ENCODE data around the gene GYS1.

GRCh38 chr19:48992581-48993174 lies 431 bp downstream of the GYS1 start:
- TF ChIP-seq, protein P1, sequence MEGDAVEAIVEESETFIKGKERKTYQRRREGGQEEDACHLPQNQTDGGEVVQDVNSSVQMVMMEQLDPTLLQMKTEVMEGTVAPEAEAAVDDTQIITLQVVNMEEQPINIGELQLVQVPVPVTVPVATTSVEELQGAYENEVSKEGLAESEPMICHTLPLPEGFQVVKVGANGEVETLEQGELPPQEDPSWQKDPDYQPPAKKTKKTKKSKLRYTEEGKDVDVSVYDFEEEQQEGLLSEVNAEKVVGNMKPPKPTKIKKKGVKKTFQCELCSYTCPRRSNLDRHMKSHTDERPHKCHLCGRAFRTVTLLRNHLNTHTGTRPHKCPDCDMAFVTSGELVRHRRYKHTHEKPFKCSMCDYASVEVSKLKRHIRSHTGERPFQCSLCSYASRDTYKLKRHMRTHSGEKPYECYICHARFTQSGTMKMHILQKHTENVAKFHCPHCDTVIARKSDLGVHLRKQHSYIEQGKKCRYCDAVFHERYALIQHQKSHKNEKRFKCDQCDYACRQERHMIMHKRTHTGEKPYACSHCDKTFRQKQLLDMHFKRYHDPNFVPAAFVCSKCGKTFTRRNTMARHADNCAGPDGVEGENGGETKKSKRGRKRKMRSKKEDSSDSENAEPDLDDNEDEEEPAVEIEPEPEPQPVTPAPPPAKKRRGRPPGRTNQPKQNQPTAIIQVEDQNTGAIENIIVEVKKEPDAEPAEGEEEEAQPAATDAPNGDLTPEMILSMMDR (IDR thresholded peaks at IDR 0.05 in 2 of 3, conservative IDR thresholded peaks at IDR 0.05 in 1 of 3; ENCODE audit: control insufficient read depth in 2 of 3, extremely low read depth in 1 of 3, insufficient read depth in 1 of 3, low read depth in 3 of 3, low read length in 3 of 3), result no peak
- TF ChIP-seq BCL11A (IDR thresholded peaks at IDR 0.05; ENCODE audit: low read depth, low read length) (no peak), PRDM15 (CRISPR knock-in tag; IDR thresholded peaks at IDR 0.05) (no peak), POLR2A (IDR thresholded peaks at IDR 0.05; ENCODE audit: low read depth, low read length) (no peak)
- TF ChIP-seq, protein P2, sequence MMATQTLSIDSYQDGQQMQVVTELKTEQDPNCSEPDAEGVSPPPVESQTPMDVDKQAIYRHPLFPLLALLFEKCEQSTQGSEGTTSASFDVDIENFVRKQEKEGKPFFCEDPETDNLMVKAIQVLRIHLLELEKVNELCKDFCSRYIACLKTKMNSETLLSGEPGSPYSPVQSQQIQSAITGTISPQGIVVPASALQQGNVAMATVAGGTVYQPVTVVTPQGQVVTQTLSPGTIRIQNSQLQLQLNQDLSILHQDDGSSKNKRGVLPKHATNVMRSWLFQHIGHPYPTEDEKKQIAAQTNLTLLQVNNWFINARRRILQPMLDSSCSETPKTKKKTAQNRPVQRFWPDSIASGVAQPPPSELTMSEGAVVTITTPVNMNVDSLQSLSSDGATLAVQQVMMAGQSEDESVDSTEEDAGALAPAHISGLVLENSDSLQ (IDR thresholded peaks at IDR 0.05), result no peak

Measured in GM12878 (cell line).